HG03442 (cell line): ENCODE data around the gene LONRF2.
"Not testable (repeated sequence)": the region's sequence is repeated elsewhere in the genome, so short reads cannot be mapped to it uniquely, and the experiment has no call there.

Experiments used
- ATAC-seq: cut with Tn5 transposase; IDR thresholded peaks from one replicate; pipeline ENCODE4 v1.9.1; 2021; ENCODE audit warnings: mild to moderate bottlenecking, moderate library complexity; ENCODE audit not compliant: unreplicated experiment

LONRF2 gene

GRCh38 chr2:100321866-100322820 lies at the start of gene LONRF2:
Gene LONRF2, minus strand, starts transcription at chr2:100322501. Its CDS starts 408 bp downstream, at chr2:100322093.
- ATAC-seq: no peak

GRCh38 chr2:100367163-100367562 lies 44.9 kb upstream of the LONRF2 start:
- ATAC-seq: no peak

- ATAC-seq: no peak
Measured at GRCh38 chr2:100365434-100365833, 43.1 kb upstream of the LONRF2 start.

- ATAC-seq: not testable (repeated sequence)
Measured at GRCh38 chr2:100362269-100362668, 40.0 kb upstream of the LONRF2 start.

GRCh38 chr2:100359576-100359975 lies 37.3 kb upstream of the LONRF2 start:
- no peak for ATAC-seq

GRCh38 chr2:100358554-100358953 lies 36.3 kb upstream of the LONRF2 start:
- no peak for ATAC-seq

- no peak for ATAC-seq
Measured at GRCh38 chr2:100352521-100352920, 30.2 kb upstream of the LONRF2 start.

- no peak for ATAC-seq
Measured at GRCh38 chr2:100350661-100351185, 28.4 kb upstream of the LONRF2 start.

- not testable (repeated sequence) for ATAC-seq
Measured at GRCh38 chr2:100345144-100345543, 22.8 kb upstream of the LONRF2 start.

GRCh38 chr2:100344433-100344832 lies 22.1 kb upstream of the LONRF2 start:
- ATAC-seq: no peak

GRCh38 chr2:100342466-100342865 lies 20.2 kb upstream of the LONRF2 start:
- ATAC-seq: not testable (repeated sequence)

- no peak for ATAC-seq
Measured at GRCh38 chr2:100339823-100340222, 17.5 kb upstream of the LONRF2 start.

GRCh38 chr2:100334929-100335328 lies 12.6 kb upstream of the LONRF2 start:
- ATAC-seq: no peak

- ATAC-seq: no peak
Measured at GRCh38 chr2:100327742-100328141, 5.4 kb upstream of the LONRF2 start.

GRCh38 chr2:100321179-100321865 lies 979 bp downstream of the LONRF2 start:
- no peak for ATAC-seq

GRCh38 chr2:100320547-100321178 lies 1.6 kb downstream of the LONRF2 start:
- no peak for ATAC-seq

GRCh38 chr2:100317634-100318033 lies 4.7 kb downstream of the LONRF2 start:
- ATAC-seq: no peak

- no peak for ATAC-seq
Measured at GRCh38 chr2:100309973-100310719, 12.2 kb downstream of the LONRF2 start.

GRCh38 chr2:100309311-100309710 lies 13.0 kb downstream of the LONRF2 start:
- ATAC-seq: no peak

GRCh38 chr2:100303744-100304143 lies 18.6 kb downstream of the LONRF2 start:
- no peak for ATAC-seq

- no peak for ATAC-seq
Measured at GRCh38 chr2:100302585-100302892, 19.8 kb downstream of the LONRF2 start.
